ENCODE data around the gene RANBP9. TPM values are rescaled to one million over a fixed set of nuclear protein-coding genes. Genes with fewer than 3 reads are reported as not detected.

Gene RANBP9
- 10 to 100 TPM; 32.1 to 50.4 TPM for total RNA-seq
- 10 to 100 TPM; 16.6 to 18.8 TPM for polyA plus RNA-seq
- long read RNA-seq, donor 1, partial matches to known transcripts = 5 of 10 reads
- long read RNA-seq, donor 1, other reads (novel, unspliced or antisense) = 0 of 10 reads
- long read RNA-seq, donor 2, partial matches to known transcripts = 0 of 2 reads
- long read RNA-seq, donor 2, other reads (novel, unspliced or antisense) = 0 of 2 reads
- long read RNA-seq, donor 3, partial matches to known transcripts = 0 of 4 reads
- long read RNA-seq, donor 3, other reads (novel, unspliced or antisense) = 0 of 4 reads
- long read RNA-seq, donor 4, partial matches to known transcripts = 0 of 4 reads
- long read RNA-seq, donor 4, other reads (novel, unspliced or antisense) = 0 of 4 reads
- long read RNA-seq, donor 5, transcript RANBP9-201 (14 exons, 3,113 nt) = major isoform, 8 of 12 reads
- long read RNA-seq, donor 5, partial matches to known transcripts = 0 of 12 reads
- long read RNA-seq, donor 5, other reads (novel, unspliced or antisense) = 0 of 12 reads

DNA sequence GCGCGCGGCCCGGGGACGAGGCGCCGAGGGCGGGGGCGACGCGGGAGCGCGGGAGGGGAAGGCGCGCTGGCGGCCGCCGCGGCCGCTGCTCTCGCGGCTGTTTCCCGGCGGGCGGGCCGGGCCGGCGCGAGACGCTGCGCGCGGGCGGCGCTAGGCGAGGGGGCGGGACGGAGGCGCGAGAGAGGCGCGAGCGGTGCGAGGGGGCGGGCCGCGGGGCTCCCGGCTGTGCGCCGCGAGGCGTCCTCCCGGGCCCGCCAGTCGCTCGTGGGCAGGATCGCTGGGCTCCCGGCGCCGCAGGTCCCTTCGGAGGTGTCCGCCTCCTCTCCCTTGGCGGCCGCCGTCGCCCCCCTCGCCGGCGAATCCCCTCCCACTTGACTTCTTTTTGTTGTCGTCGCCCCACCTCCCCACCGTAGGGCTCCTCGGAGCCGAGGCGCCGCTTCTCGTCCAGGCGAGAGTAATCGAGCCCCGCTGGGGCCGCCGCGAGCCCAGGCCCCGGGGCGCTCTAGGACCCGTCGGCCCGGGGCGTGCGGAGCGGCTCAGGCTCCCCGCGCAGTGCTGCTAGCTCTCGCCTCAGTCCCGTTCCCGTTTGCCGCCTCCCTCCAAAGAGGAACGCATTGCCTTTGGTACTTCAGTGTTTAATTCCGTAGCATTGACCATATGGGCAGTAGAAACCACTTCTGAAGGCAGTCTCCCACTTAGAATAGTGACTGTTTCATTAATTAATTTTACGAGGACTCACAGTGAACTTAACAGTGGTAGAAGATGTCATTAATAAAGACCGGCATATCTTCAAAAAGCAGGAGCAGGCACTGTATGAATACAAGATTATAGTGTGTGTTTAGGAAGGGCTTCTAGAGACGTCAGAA lies at the start of gene RANBP9:
Gene RANBP9 (minus strand): TSS at position 103 of the 866 bp plus-strand sequence. CDS start 330 bp downstream, outside the sequence.
- Histone ChIP-seq H3K9me3 (ENCODE audit: control insufficient read depth in 4 of 4, insufficient read depth in 3 of 4, low read length in 3 of 4) (no peaks in the 10 kb centered on the region), H3K4me1 (ENCODE audit: control insufficient read depth in 5 of 5, insufficient read depth in 5 of 5, low read length in 5 of 5) (peaks cover 3 to 25% (median 5%) of the 10 kb centered on the region in 5 donors), H3K27me3 (ENCODE audit: control insufficient read depth in 3 of 3, insufficient read depth in 3 of 3, low read length in 2 of 3) (no peaks in the 10 kb centered on the region), H3K27ac (ENCODE audit: low read depth in 1 of 2, low read length in 1 of 2) (peak within 1 kb of the TSS; percentile 97 to 99), H3K36me3 (ENCODE audit: control insufficient read depth in 4 of 4, insufficient read depth in 4 of 4, low read length in 4 of 4) (no peaks in the 10 kb centered on the region), H3K4me3 (peak within 1 kb of the TSS; percentile 85), H3K9ac (ENCODE audit: insufficient read depth in 1 of 2, low read length in 2 of 2) (peak within 1 kb of the TSS; percentile 78 to 93)
- WGBS, 2 donors = 0% methylated on average over 69 to 102 of the region's 102 CpGs
- ATAC-seq (ENCODE audit: insufficient read depth, low FRiP score) (peak; percentile 93), DNase-seq (peak; percentile 93 to 95 (median 94))
- TF ChIP-seq, protein P1, sequence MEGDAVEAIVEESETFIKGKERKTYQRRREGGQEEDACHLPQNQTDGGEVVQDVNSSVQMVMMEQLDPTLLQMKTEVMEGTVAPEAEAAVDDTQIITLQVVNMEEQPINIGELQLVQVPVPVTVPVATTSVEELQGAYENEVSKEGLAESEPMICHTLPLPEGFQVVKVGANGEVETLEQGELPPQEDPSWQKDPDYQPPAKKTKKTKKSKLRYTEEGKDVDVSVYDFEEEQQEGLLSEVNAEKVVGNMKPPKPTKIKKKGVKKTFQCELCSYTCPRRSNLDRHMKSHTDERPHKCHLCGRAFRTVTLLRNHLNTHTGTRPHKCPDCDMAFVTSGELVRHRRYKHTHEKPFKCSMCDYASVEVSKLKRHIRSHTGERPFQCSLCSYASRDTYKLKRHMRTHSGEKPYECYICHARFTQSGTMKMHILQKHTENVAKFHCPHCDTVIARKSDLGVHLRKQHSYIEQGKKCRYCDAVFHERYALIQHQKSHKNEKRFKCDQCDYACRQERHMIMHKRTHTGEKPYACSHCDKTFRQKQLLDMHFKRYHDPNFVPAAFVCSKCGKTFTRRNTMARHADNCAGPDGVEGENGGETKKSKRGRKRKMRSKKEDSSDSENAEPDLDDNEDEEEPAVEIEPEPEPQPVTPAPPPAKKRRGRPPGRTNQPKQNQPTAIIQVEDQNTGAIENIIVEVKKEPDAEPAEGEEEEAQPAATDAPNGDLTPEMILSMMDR (IDR thresholded peaks at IDR 0.05; ENCODE audit: control extremely low read depth, extremely low read depth) = no peak

DNA sequence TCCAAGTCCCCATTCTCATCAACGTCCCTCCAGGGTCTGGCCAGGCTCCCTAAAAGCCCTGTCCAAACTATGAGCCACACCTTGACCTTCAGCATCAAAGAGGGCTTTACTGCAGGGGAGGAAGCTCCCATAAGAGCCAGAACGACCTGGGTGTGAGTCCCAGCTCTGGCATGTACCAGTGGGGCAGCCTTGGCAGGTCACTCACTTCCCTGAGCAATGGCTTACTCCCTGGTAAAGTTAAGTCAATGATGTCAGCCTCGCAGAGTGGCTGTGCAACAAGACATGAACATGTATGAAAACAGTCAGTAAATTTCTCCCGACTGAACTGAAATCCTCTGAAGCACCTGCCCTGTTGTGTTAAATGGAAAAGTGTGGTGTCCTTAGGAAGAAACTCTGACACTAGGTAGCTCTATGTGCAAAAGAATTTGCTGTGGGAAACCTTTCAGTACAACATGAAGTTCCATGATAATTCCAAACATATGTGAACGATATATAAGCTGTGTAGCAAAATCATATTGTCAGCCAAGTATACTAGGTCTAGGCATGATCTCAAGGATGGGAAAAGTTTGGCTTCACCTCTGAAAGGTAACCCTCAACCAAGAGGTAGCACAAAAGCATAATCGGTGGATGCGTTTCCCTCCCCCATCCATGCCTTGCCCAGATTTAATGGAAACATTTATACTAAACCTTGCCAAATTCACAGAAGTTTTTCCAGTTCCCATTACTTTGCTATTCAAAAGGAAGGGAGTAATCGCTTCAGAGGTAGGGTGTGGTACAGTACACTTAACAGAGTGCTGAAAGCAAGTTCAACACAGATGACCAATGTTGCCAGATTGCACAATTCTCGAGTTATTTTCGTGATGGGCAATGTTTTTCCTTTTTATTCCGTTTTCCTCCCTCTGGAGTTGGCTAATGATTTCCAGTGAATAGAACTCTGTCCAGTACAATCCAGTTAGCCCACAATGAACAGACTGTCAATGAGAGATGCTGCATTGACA lies 49.0 kb upstream of the RANBP9 start:
- H3K4me1 ChIP-seq (ENCODE audit: control insufficient read depth in 5 of 5, insufficient read depth in 5 of 5, low read length in 5 of 5) = peaks cover 0 to 15% (median 4%) of the 10 kb centered on the region in 5 donors
- 44 to 64% methylated on average over 11 of the region's 11 CpGs for WGBS, 2 donors
- TF ChIP-seq, protein P1 (IDR thresholded peaks at IDR 0.05; ENCODE audit: control extremely low read depth, extremely low read depth) = no peak
- DNase-seq (peak in 2 of 3 donors; percentile 45 to 59), ATAC-seq (ENCODE audit: insufficient read depth, low FRiP score) (peak; percentile 71)
- H3K27ac ChIP-seq (ENCODE audit: low read depth in 1 of 2, low read length in 1 of 2) = peak overlapping the region in 1 of 2 donors; percentile 81
- H3K4me3 ChIP-seq = no peak overlapping the region
- H3K9me3 ChIP-seq (ENCODE audit: control insufficient read depth in 4 of 4, insufficient read depth in 3 of 4, low read length in 3 of 4) = no peaks in the 10 kb centered on the region
- H3K27me3 ChIP-seq (ENCODE audit: control insufficient read depth in 3 of 3, insufficient read depth in 3 of 3, low read length in 2 of 3) = no peaks in the 10 kb centered on the region
- no peak overlapping the region for H3K9ac ChIP-seq (ENCODE audit: insufficient read depth in 1 of 2, low read length in 2 of 2)
- no peaks in the 10 kb centered on the region for H3K36me3 ChIP-seq (ENCODE audit: control insufficient read depth in 4 of 4, insufficient read depth in 4 of 4, low read length in 4 of 4)

DNA sequence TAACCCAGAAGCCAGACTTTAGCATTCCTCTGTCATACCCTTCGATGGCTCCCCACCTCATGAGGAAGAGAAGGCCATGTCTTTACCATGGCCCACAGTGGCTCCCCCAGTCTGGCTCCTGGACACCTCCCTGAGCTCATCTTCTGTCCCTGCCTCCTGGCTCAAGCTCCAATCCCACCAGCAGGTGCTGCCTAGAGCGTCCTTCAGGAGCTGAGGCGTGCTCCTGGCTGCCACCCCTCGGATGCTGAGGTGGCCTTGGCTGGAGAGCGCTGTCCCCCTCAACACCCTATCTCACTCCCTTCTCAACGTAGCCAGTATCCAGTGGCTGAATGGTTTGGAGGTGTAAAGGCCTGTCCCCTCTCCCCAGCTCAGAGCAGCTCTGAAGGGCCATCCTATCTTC lies 47.4 kb upstream of the RANBP9 start:
- Histone ChIP-seq H3K4me1 (ENCODE audit: control insufficient read depth in 5 of 5, insufficient read depth in 5 of 5, low read length in 5 of 5) (peaks cover 0 to 15% (median 4%) of the 10 kb centered on the region in 5 donors), H3K4me3 (no peak overlapping the region), H3K36me3 (ENCODE audit: control insufficient read depth in 4 of 4, insufficient read depth in 4 of 4, low read length in 4 of 4) (no peaks in the 10 kb centered on the region), H3K27ac (ENCODE audit: low read depth in 1 of 2, low read length in 1 of 2) (no peak overlapping the region), H3K9me3 (ENCODE audit: control insufficient read depth in 4 of 4, insufficient read depth in 3 of 4, low read length in 3 of 4) (no peaks in the 10 kb centered on the region), H3K27me3 (ENCODE audit: control insufficient read depth in 3 of 3, insufficient read depth in 3 of 3, low read length in 2 of 3) (no peaks in the 10 kb centered on the region), H3K9ac (ENCODE audit: insufficient read depth in 1 of 2, low read length in 2 of 2) (no peak overlapping the region)
- ATAC-seq (ENCODE audit: insufficient read depth, low FRiP score) (no peak), DNase-seq (no peak)
- 97 to 98% methylated on average over 6 of the region's 6 CpGs for WGBS, 2 donors
- TF ChIP-seq, protein P1 (IDR thresholded peaks at IDR 0.05; ENCODE audit: control extremely low read depth, extremely low read depth) = no peak

Measured in lung (tissue), 16 donors.